ENCODE measurements around the gene NPTX1.

NPTX1 gene

GRCh38 chr17:80497726-80498241, 21.4 kb upstream of the NPTX1 start:
- H3K27me3 ChIP-seq (ENCODE audit: control insufficient read depth, low read length), result no peaks in the 10 kb centered on the region
- H3K9me3 ChIP-seq (ENCODE audit: control insufficient read depth, insufficient read depth, low read length), result no peaks in the 10 kb centered on the region
- H3K4me1 ChIP-seq (ENCODE audit: control insufficient read depth, low read length), result no peaks in the 10 kb centered on the region
- H3K9me2 ChIP-seq (replicated peaks; ENCODE audit: control insufficient read depth, low read length), result no peaks in the 10 kb centered on the region
- H3K27ac ChIP-seq (ENCODE audit: low read depth, low read length), result no peak overlapping the region
- no peak overlapping the region for H3K4me2 ChIP-seq (ENCODE audit: low read length)
- no peak overlapping the region for H3K4me3 ChIP-seq (ENCODE audit: low read length)
- no peak for TF ChIP-seq CTCF (IDR thresholded peaks at IDR 0.05; ENCODE audit: low read depth, low read length, poor library complexity, severe bottlenecking)
- TF ChIP-seq EZH2phosphoT487 (IDR thresholded peaks at IDR 0.05; ENCODE audit: borderline replicate concordance, low read length), result no peak
- no peaks in the 10 kb centered on the region for H3F3A ChIP-seq (ENCODE audit: control insufficient read depth, insufficient read depth)
- H3K36me3 ChIP-seq (ENCODE audit: control insufficient read depth, low read length), result no peaks in the 10 kb centered on the region
- H3K79me2 ChIP-seq (ENCODE audit: control insufficient read depth, low read length), result no peaks in the 10 kb centered on the region
- no peaks in the 10 kb centered on the region for H4K20me1 ChIP-seq (ENCODE audit: control insufficient read depth, insufficient read depth, low read depth, low read length)

- H3K4me2 ChIP-seq (ENCODE audit: low read length), result no peak overlapping the region
- no peaks in the 10 kb centered on the region for H3K4me1 ChIP-seq (ENCODE audit: control insufficient read depth, low read length)
Measured at GRCh38 chr17:80494547-80494946, 18.1 kb upstream of the NPTX1 start.

GRCh38 chr17:80492343-80493136, 16.1 kb upstream of the NPTX1 start:
- no peaks in the 10 kb centered on the region for H3K4me1 ChIP-seq (ENCODE audit: control insufficient read depth, low read length)
- H3K27me3 ChIP-seq (ENCODE audit: control insufficient read depth, low read length), result no peaks in the 10 kb centered on the region
- no peaks in the 10 kb centered on the region for H3K36me3 ChIP-seq (ENCODE audit: control insufficient read depth, low read length)
- H3K79me2 ChIP-seq (ENCODE audit: control insufficient read depth, low read length), result no peaks in the 10 kb centered on the region
- H4K20me1 ChIP-seq (ENCODE audit: control insufficient read depth, insufficient read depth, low read depth, low read length), result no peaks in the 10 kb centered on the region
- no peaks in the 10 kb centered on the region for H3F3A ChIP-seq (ENCODE audit: control insufficient read depth, insufficient read depth)
- H3K9me3 ChIP-seq (ENCODE audit: control insufficient read depth, insufficient read depth, low read length), result no peaks in the 10 kb centered on the region; the same call in 1 of the 2 replicates
- no peak overlapping the region for H3K4me2 ChIP-seq (ENCODE audit: low read length)
- H3K9me2 ChIP-seq (replicated peaks; ENCODE audit: control insufficient read depth, low read length), result no peaks in the 10 kb centered on the region
- H3K27ac ChIP-seq (ENCODE audit: low read depth, low read length), result no peak overlapping the region
- H3K4me3 ChIP-seq (ENCODE audit: low read length), result no peak overlapping the region
- no peak for TF ChIP-seq CTCF (IDR thresholded peaks at IDR 0.05; ENCODE audit: low read depth, low read length, poor library complexity, severe bottlenecking)
- TF ChIP-seq EZH2phosphoT487 (IDR thresholded peaks at IDR 0.05; ENCODE audit: borderline replicate concordance, low read length), result no peak

More at GRCh38 chr17:80494547-80494946, 18.1 kb upstream of the NPTX1 start:
- no peaks in the 10 kb centered on the region; the same call in 1 of the 2 replicates for H3K9me3 ChIP-seq (ENCODE audit: control insufficient read depth, insufficient read depth, low read length)
- H3K9me2 ChIP-seq (replicated peaks; ENCODE audit: control insufficient read depth, low read length), result no peaks in the 10 kb centered on the region
- H3K27me3 ChIP-seq (ENCODE audit: control insufficient read depth, low read length), result no peaks in the 10 kb centered on the region
- H3K79me2 ChIP-seq (ENCODE audit: control insufficient read depth, low read length), result no peaks in the 10 kb centered on the region
- no peaks in the 10 kb centered on the region for H4K20me1 ChIP-seq (ENCODE audit: control insufficient read depth, insufficient read depth, low read depth, low read length)
- H3K4me3 ChIP-seq (ENCODE audit: low read length), result no peak overlapping the region
- H3K27ac ChIP-seq (ENCODE audit: low read depth, low read length), result no peak overlapping the region
- TF ChIP-seq CTCF (IDR thresholded peaks at IDR 0.05; ENCODE audit: low read depth, low read length, poor library complexity, severe bottlenecking) (no peak), EZH2phosphoT487 (IDR thresholded peaks at IDR 0.05; ENCODE audit: borderline replicate concordance, low read length) (no peak)
- no peaks in the 10 kb centered on the region for H3F3A ChIP-seq (ENCODE audit: control insufficient read depth, insufficient read depth)
- H3K36me3 ChIP-seq (ENCODE audit: control insufficient read depth, low read length), result no peaks in the 10 kb centered on the region

Data from DOHH2 (cell line).